HEK293T (cell line): ENCODE results near the gene ARID3A.

Experiments used
- ARNT ChIP-seq: fragments of 450-650 bp; IDR thresholded peaks from 2 replicates; pipeline ENCODE4 v1.6.1; 2017; ENCODE audit warnings: mild to moderate bottlenecking
- BHLHE40 ChIP-seq: fragments of 450-650 bp; IDR thresholded peaks from 2 replicates; pipeline ENCODE4 v1.6.1; 2016; ENCODE audit warnings: mild to moderate bottlenecking, moderate library complexity, borderline replicate concordance
- CTBP1 ChIP-seq: fragments of 450-650 bp; IDR thresholded peaks from 2 replicates; pipeline ENCODE4 v1.6.1; 2016; ENCODE audit warnings: borderline replicate concordance
- ELF4 ChIP-seq: fragments of 450-650 bp; IDR thresholded peaks from 2 replicates; pipeline ENCODE4 v1.6.1; 2017; ENCODE audit warnings: antibody characterized with exemption
- FOXA1 ChIP-seq: fragments of 450-650 bp; IDR thresholded peaks from 2 replicates; pipeline ENCODE4 v1.6.1; 2016; ENCODE audit warnings: mild to moderate bottlenecking
- FOXK2 ChIP-seq: fragments of 450-650 bp; IDR thresholded peaks from 2 replicates; pipeline ENCODE4 v1.6.1; 2016; ENCODE audit warnings: mild to moderate bottlenecking
- FOXM1 ChIP-seq: fragments of 450-650 bp; IDR thresholded peaks from 2 replicates; pipeline ENCODE4 v1.6.1; 2017; ENCODE audit warnings: mild to moderate bottlenecking, borderline replicate concordance
- HDGF ChIP-seq: fragments of 450-650 bp; IDR thresholded peaks from 2 replicates; pipeline ENCODE4 v1.6.1; 2017; ENCODE audit warnings: antibody characterized with exemption, borderline replicate concordance
- L3MBTL2 ChIP-seq: fragments of 450-650 bp; conservative IDR thresholded peaks from 2 replicates; pipeline ENCODE4 v1.6.1; 2016; ENCODE audit warnings: mild to moderate bottlenecking
- NFRKB ChIP-seq: fragments of 450-650 bp; IDR thresholded peaks from 2 replicates; pipeline ENCODE4 v1.6.1; 2016; ENCODE audit warnings: mild to moderate bottlenecking, moderate library complexity
- SP1 ChIP-seq: fragments of 450-650 bp; IDR thresholded peaks from 2 replicates; pipeline ENCODE4 v1.6.1; 2017
- SUZ12 ChIP-seq: fragments of 450-650 bp; IDR thresholded peaks from 2 replicates; pipeline ENCODE4 v1.6.1; 2016; ENCODE audit warnings: mild to moderate bottlenecking
- TARDBP ChIP-seq: fragments of 450-650 bp; IDR thresholded peaks from 2 replicates; pipeline ENCODE4 v1.6.1; 2016

DNA sequence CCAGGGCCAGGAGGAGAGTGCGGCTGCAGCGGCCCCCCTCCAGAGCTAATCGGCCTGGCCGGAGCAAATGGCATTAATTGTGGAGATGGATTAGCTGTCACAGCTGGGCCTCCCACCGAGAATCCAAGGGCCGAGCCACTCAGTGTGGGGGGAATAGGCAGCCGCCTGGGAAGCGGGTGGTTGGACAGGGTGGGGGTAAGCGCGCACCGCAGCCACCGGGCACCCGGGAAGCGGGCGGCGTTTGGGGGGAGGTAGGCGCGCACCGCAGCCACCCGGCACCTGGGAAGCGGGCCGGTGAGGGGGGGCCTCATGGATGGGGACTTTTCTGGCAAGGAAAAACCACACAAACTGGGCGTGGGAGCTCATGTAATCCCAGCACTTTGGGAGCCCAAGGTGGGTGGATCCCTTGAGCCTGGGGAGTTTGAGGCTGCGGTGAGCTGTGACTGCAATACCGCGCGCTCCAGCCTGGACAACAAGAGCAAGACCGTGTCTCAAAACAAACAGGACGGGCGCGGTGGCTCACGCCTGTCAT, 22.5 kb upstream of the ARID3A start:
- TF ChIP-seq TARDBP = no peak
- no peak for TF ChIP-seq NFRKB
- no peak for TF ChIP-seq SP1
- TF ChIP-seq ELF4 = no peak
- TF ChIP-seq FOXK2 = no peak
- TF ChIP-seq CTBP1 = no peak
- TF ChIP-seq FOXA1 = no peak
- no peak for TF ChIP-seq L3MBTL2
- TF ChIP-seq BHLHE40 = no peak
- no peak for TF ChIP-seq ARNT
- no peak for TF ChIP-seq FOXM1
- TF ChIP-seq SUZ12 = no peak
- no peak for TF ChIP-seq HDGF
